Glomerular visceral epithelial cell (primary cell): ENCODE measurements around the gene PIEZO2.
A peak's percentile ranks its signal among the peaks of the same experiment; 100 is the strongest.

ENCODE experiments used
- DNase-seq: peaks from one replicate; pipeline ENCODE4 v3.0.0-alpha.2; 2016; ENCODE audit errors: extremely low spot score

PIEZO2 gene

GRCh38 chr18:10896851-10897250 lies 252.5 kb downstream of the PIEZO2 start:
- no peak for DNase-seq

GRCh38 chr18:10895976-10896375 lies 253.4 kb downstream of the PIEZO2 start:
- no peak for DNase-seq

GRCh38 chr18:10894501-10894900 lies 254.9 kb downstream of the PIEZO2 start:
- no peak for DNase-seq

GRCh38 chr18:10893761-10894160 lies 255.6 kb downstream of the PIEZO2 start:
- DNase-seq = no peak

- DNase-seq = no peak
These were observed 256.2 kb downstream of the PIEZO2 start for GRCh38 chr18:10893196-10893595.

GRCh38 chr18:10892786-10893185 lies 256.6 kb downstream of the PIEZO2 start:
- no peak for DNase-seq

- no peak for DNase-seq
These were observed 259.3 kb downstream of the PIEZO2 start for GRCh38 chr18:10890022-10890421.

GRCh38 chr18:10878703-10879102 lies 270.7 kb downstream of the PIEZO2 start:
- DNase-seq = no peak

- no peak for DNase-seq
These were observed 271.4 kb downstream of the PIEZO2 start for GRCh38 chr18:10877987-10878386.

GRCh38 chr18:10875811-10876210 lies 273.6 kb downstream of the PIEZO2 start:
- DNase-seq = no peak

- no peak for DNase-seq
These were observed 277.1 kb downstream of the PIEZO2 start for GRCh38 chr18:10872304-10872703.

GRCh38 chr18:10864722-10865121 lies 284.6 kb downstream of the PIEZO2 start:
- no peak for DNase-seq

GRCh38 chr18:10863026-10863425 lies 286.3 kb downstream of the PIEZO2 start:
- DNase-seq = no peak

- no peak for DNase-seq
These were observed 288.4 kb downstream of the PIEZO2 start for GRCh38 chr18:10860928-10861327.

GRCh38 chr18:10860382-10860781 lies 289.0 kb downstream of the PIEZO2 start:
- no peak for DNase-seq

- DNase-seq = no peak
These were observed 290.9 kb downstream of the PIEZO2 start for GRCh38 chr18:10858477-10858876.

GRCh38 chr18:10856132-10856531 lies 293.2 kb downstream of the PIEZO2 start:
- DNase-seq = no peak

- no peak for DNase-seq
These were observed 296.7 kb downstream of the PIEZO2 start for GRCh38 chr18:10852385-10853303.

GRCh38 chr18:10851824-10852319 lies 297.5 kb downstream of the PIEZO2 start:
- DNase-seq = peak; percentile 32

- no peak for DNase-seq
These were observed 298.5 kb downstream of the PIEZO2 start for GRCh38 chr18:10850840-10851239.

- no peak for DNase-seq
These were observed 299.2 kb downstream of the PIEZO2 start for GRCh38 chr18:10850216-10850615.

- DNase-seq = no peak
These were observed 301.5 kb downstream of the PIEZO2 start for GRCh38 chr18:10847907-10848306.

- DNase-seq = no peak
These were observed 302.0 kb downstream of the PIEZO2 start for GRCh38 chr18:10847408-10847790.
